Smooth muscle cell (in vitro differentiated cells): Measurements from ENCODE around the gene CUX1. TPM values are rescaled to one million over a fixed set of nuclear protein-coding genes. Genes with fewer than 3 reads are reported as not detected.

Experiments
- DNase-seq: peaks from one replicate; lab custom pipeline; 2025; ENCODE audit not compliant: unreplicated experiment; lab: John Stamatoyannopoulos, UW
- H2AFZ ChIP-seq: fragments of 200-600 bp; sonication (generic); 2 replicates; pipeline ENCODE4 v1.6.0; 2016; ENCODE audit warnings: antibody characterized with exemption, low read depth, mild to moderate bottlenecking
- H3F3A ChIP-seq: fragments of 200-600 bp; sonication (generic); 2 replicates; pipeline ENCODE4 v1.6.0; 2017; ENCODE audit warnings: antibody characterized with exemption, low read depth
- H3K27ac ChIP-seq: fragments of 200-600 bp; sonication (generic); 2 replicates; pipeline ENCODE4 v1.5.1; 2016; ENCODE audit warnings: low read depth, mild to moderate bottlenecking
- H3K27me3 ChIP-seq: fragments of 200-600 bp; sonication (generic); 2 replicates; pipeline ENCODE4 v1.6.1; 2016; ENCODE audit warnings: low read depth, mild to moderate bottlenecking
- H3K36me3 ChIP-seq: fragments of 200-600 bp; sonication (generic); 2 replicates; pipeline ENCODE4 v1.5.1; 2016; ENCODE audit warnings: low read depth
- H3K4me1 ChIP-seq: fragments of 200-600 bp; sonication (generic); 2 replicates; pipeline ENCODE4 v1.5.1; 2016; ENCODE audit warnings: low read depth
- H3K4me2 ChIP-seq: fragments of 200-600 bp; sonication (generic); 2 replicates; pipeline ENCODE4 v1.6.0; 2016; ENCODE audit warnings: mild to moderate bottlenecking
- H3K4me3 ChIP-seq: fragments of 200-600 bp; sonication (generic); 2 replicates; pipeline ENCODE4 v1.5.1; 2016; ENCODE audit warnings: mild to moderate bottlenecking
- H3K79me2 ChIP-seq: fragments of 200-600 bp; sonication (generic); 2 replicates; pipeline ENCODE4 v1.6.0; 2016; ENCODE audit warnings: low read depth, mild to moderate bottlenecking
- H3K9ac ChIP-seq: fragments of 200-600 bp; sonication (generic); 2 replicates; pipeline ENCODE4 v1.6.0; 2016; ENCODE audit warnings: low read depth
- H3K9me3 ChIP-seq: fragments of 200-600 bp; sonication (generic); replicated peaks from 2 replicates; pipeline ENCODE4 v1.5.1; 2016; ENCODE audit warnings: low read depth
- H4K20me1 ChIP-seq: fragments of 200-600 bp; sonication (generic); 2 replicates; pipeline ENCODE4 v1.6.0; 2016; ENCODE audit warnings: low read depth
- WGBS: methylation state at CpG from one replicate; pipeline ENCODE4 v1.1.7; 2016; ENCODE audit warnings: low lambda C conversion rate; 5-methylcytosine and 5-hydroxymethylcytosine counted together
- polyA plus RNA-seq: library from polyadenylated mRNA; unstranded; fragments of >200 nt; fragmentation: Nextera tagmentation; extraction: Ambion mirVana; gene quantifications from 2 replicates; pipeline ENCODE4 v1.2.1, GENCODE V29; 2016
- total RNA-seq: library from RNA; depleted of rRNA; stranded (reverse); fragments of >200 nt; gene quantifications from 2 replicates; pipeline ENCODE4 v1.2.3, GENCODE V29; 2014
- TF ChIP-seq, protein P1 (sequence below): fragments of 200-600 bp; sonication (generic); IDR thresholded peaks from 2 replicates; pipeline ENCODE4 v1.5.1; 2017; ENCODE audit warnings: borderline replicate concordance, mild to moderate bottlenecking, antibody characterized with exemption; ENCODE audit not compliant: insufficient read depth, poor library complexity, severe bottlenecking

The CUX1 gene
- total and polyA plus RNA-seq, 2 experiments from 2014 or later, result 56.3 to 78.4 TPM

DNA sequence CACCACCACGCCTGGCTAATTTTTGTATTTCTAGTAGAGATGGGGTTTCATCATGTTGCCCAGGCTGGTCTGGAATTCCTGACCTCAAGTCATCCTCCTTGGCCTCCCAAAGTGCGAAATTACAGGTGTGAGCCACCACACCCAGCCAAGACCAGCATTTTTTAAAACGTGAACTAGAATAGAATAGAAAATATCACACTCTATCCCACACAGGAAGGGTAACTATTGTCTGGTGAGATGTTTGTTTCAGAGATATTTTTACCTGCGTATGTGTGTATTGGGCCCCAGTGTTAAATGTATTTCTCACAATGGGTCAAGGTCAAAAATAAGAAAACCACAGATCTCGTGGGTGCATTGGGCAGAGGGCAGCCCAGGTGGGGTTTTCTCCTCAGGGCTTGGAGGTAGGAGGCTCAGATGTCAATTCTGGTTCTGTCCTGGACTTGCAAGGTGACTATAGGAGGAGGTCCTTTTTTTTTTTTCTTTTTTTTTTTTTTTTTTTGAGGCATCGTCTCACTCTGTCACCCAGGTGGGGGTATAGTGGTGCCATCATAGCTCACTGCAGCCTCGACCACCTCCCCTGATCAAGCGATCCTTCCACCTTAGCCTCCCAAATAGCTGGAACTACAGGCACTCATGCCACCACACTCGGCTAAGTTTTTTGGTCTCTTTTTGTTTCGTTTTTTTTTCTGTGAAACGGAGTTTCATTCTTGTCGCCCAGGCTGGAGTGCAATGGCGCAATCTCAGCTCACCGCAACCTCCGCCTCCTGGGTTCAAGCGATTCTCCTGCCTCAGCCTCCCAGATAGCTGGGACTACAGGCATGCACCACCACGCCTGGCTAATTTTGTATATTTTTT, 488.2 kb downstream of the CUX1 start:
- DNase-seq, result no peak
- H3F3A ChIP-seq, result no peaks in the 10 kb centered on the region
- H3K9ac ChIP-seq, result no peak overlapping the region
- H3K36me3 ChIP-seq, result no peaks in the 10 kb centered on the region
- H3K27ac ChIP-seq, result no peak overlapping the region
- WGBS, result 98% methylated on average over 15 of the region's 17 CpGs
- no peaks in the 10 kb centered on the region for H3K27me3 ChIP-seq
- peaks cover 8% of the 10 kb centered on the region for H3K4me1 ChIP-seq
- H3K4me3 ChIP-seq, result no peak overlapping the region
- H3K9me3 ChIP-seq, result no peaks in the 10 kb centered on the region
- no peaks in the 10 kb centered on the region for H4K20me1 ChIP-seq
- no peaks in the 10 kb centered on the region for H3K79me2 ChIP-seq
- H2AFZ ChIP-seq, result no peak overlapping the region
- TF ChIP-seq, protein P1, sequence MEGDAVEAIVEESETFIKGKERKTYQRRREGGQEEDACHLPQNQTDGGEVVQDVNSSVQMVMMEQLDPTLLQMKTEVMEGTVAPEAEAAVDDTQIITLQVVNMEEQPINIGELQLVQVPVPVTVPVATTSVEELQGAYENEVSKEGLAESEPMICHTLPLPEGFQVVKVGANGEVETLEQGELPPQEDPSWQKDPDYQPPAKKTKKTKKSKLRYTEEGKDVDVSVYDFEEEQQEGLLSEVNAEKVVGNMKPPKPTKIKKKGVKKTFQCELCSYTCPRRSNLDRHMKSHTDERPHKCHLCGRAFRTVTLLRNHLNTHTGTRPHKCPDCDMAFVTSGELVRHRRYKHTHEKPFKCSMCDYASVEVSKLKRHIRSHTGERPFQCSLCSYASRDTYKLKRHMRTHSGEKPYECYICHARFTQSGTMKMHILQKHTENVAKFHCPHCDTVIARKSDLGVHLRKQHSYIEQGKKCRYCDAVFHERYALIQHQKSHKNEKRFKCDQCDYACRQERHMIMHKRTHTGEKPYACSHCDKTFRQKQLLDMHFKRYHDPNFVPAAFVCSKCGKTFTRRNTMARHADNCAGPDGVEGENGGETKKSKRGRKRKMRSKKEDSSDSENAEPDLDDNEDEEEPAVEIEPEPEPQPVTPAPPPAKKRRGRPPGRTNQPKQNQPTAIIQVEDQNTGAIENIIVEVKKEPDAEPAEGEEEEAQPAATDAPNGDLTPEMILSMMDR, result no peak
- no peak overlapping the region for H3K4me2 ChIP-seq

DNA sequence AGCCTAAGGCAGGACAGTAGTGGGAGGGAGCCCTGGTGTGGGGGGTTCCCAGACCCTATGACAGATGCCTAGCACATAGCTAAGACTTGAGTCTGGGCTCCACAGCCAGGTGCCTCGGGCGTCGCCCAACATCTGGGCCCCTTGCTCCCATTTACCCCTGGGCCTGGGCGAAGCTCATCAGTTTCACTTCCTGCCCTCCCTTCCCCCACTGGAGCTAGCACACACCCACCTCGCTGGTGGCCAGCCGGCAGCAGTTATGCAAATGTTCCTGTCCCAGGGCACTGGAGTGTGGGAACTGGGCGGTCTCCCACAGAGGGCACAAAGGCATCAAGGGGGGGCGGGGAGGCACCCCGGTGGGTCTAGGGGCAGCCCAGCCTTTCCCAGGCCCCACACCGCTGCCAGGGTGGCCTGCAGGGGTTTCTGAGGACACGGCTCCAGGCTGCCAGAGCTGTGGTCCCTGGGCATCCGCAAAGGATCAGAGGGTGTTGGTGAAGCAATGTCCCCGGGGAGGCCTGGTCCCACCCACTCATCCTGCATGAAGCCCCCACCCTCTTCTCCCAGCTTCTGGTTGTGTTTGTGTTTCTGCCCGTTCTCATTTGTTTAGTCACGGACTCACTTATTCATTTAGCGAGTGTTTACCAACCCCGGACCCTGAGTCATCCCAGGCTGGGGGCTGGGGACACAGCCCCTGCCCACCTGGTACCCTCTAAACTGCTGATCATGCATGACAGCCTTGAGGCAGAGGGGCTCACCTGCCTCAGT, 489.7 kb downstream of the CUX1 start:
- peak overlapping the region; percentile 80 for H3K4me2 ChIP-seq
- TF ChIP-seq, protein P1, result no peak
- H3K9ac ChIP-seq, result no peak overlapping the region

DNA sequence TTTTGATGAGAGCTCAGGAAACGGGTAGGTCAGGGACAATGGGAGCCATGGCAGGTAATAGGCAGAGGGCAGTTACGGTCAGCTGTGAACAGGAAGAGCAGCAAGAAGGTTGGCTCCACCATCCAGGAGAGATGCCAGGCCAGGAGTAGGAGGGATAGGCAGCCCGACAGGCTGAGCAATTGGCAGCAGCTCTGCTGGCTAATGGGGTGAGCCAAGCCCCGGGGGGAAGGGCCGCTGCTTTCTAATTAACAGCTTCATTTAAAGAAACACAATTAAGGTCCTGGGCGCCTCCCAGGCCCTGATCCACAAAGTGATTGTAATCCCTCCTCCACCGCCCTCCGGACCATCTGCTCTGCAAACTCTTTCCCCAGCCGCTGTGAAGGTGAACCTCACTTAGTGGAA, 493.0 kb downstream of the CUX1 start:
- Histone ChIP-seq H4K20me1 (no peaks in the 10 kb centered on the region), H3F3A (no peaks in the 10 kb centered on the region), H3K4me2 (no peak overlapping the region), H3K4me1 (peaks cover 8% of the 10 kb centered on the region), H2AFZ (no peak overlapping the region), H3K36me3 (no peaks in the 10 kb centered on the region), H3K27me3 (no peaks in the 10 kb centered on the region), H3K9me3 (no peaks in the 10 kb centered on the region), H3K27ac (no peak overlapping the region), H3K79me2 (no peaks in the 10 kb centered on the region), H3K4me3 (no peak overlapping the region), H3K9ac (no peak overlapping the region)
- WGBS, result 97% methylated on average over 9 of the region's 9 CpGs
- no peak for DNase-seq
- TF ChIP-seq, protein P1, result no peak

More for the DNA sequence above, 489.7 kb downstream of the CUX1 start:
- no peak overlapping the region for H2AFZ ChIP-seq
- peak; percentile 44 for DNase-seq
- H3K4me1 ChIP-seq, result peaks cover 8% of the 10 kb centered on the region
- H3K27me3 ChIP-seq, result no peaks in the 10 kb centered on the region
- H3K36me3 ChIP-seq, result no peaks in the 10 kb centered on the region
- H3F3A ChIP-seq, result no peaks in the 10 kb centered on the region
- 21% methylated on average over 17 of the region's 17 CpGs for WGBS
- no peak overlapping the region for H3K4me3 ChIP-seq
- no peaks in the 10 kb centered on the region for H4K20me1 ChIP-seq
- H3K79me2 ChIP-seq, result no peaks in the 10 kb centered on the region
- H3K27ac ChIP-seq, result no peak overlapping the region
- no peaks in the 10 kb centered on the region for H3K9me3 ChIP-seq
